GM19043 (cell line): ENCODE measurements around the gene ZC3H11A.
"Not testable (repeated sequence)": the region's sequence is repeated elsewhere in the genome, so short reads cannot be mapped to it uniquely, and the experiment has no call there.

Experiments
- ATAC-seq: cut with Tn5 transposase; IDR thresholded peaks from one replicate; pipeline ENCODE4 v1.9.1; 2021; ENCODE audit warnings: low read depth; ENCODE audit not compliant: unreplicated experiment

ZC3H11A gene

GRCh38 chr1:203795441-203796235 lies at the start of gene ZC3H11A, which contains the start of gene ZBED6:
Gene ZC3H11A (plus strand): TSS chr1:203795623. CDS start chr1:203817071, 21,448 bp downstream.
Gene ZBED6 (plus strand): TSS chr1:203795623. CDS start chr1:203797523, 1,900 bp downstream.
- ATAC-seq = peak; percentile 96

- no peak for ATAC-seq
Observed at GRCh38 chr1:203746281-203746680, 49.1 kb upstream of the ZC3H11A start.

GRCh38 chr1:203751051-203751450 lies 44.4 kb upstream of the ZC3H11A start:
- no peak for ATAC-seq

GRCh38 chr1:203751618-203752361 lies 43.6 kb upstream of the ZC3H11A start:
- ATAC-seq = not testable (repeated sequence)

GRCh38 chr1:203754455-203754864 lies 41.0 kb upstream of the ZC3H11A start:
- no peak for ATAC-seq

- ATAC-seq = no peak
Observed at GRCh38 chr1:203756036-203756435, 39.4 kb upstream of the ZC3H11A start.

- ATAC-seq = not testable (repeated sequence)
Observed at GRCh38 chr1:203758749-203759148, 36.7 kb upstream of the ZC3H11A start.

GRCh38 chr1:203760506-203760905 lies 34.9 kb upstream of the ZC3H11A start:
- no peak for ATAC-seq

- not testable (repeated sequence) for ATAC-seq
Observed at GRCh38 chr1:203761958-203762357, 33.5 kb upstream of the ZC3H11A start.

- no peak for ATAC-seq
Observed at GRCh38 chr1:203763505-203763904, 31.9 kb upstream of the ZC3H11A start.

GRCh38 chr1:203764105-203765028 lies 31.1 kb upstream of the ZC3H11A start:
- no peak for ATAC-seq

- ATAC-seq = peak; percentile 49
Observed at GRCh38 chr1:203765029-203765837, 30.2 kb upstream of the ZC3H11A start, which contains the start of gene LAX1. Gene LAX1 (plus strand): TSS chr1:203765183. CDS start chr1:203765566, 383 bp downstream.

GRCh38 chr1:203768256-203768655 lies 27.2 kb upstream of the ZC3H11A start:
- ATAC-seq = no peak

- ATAC-seq = no peak
Observed at GRCh38 chr1:203769505-203770343, 25.7 kb upstream of the ZC3H11A start.

GRCh38 chr1:203771901-203772301 lies 23.5 kb upstream of the ZC3H11A start:
- no peak for ATAC-seq

- ATAC-seq = no peak
Observed at GRCh38 chr1:203772836-203773235, 22.6 kb upstream of the ZC3H11A start.

GRCh38 chr1:203776636-203777035 lies 18.8 kb upstream of the ZC3H11A start:
- no peak for ATAC-seq

- no peak for ATAC-seq
Observed at GRCh38 chr1:203777596-203777995, 17.8 kb upstream of the ZC3H11A start.

GRCh38 chr1:203778146-203778545 lies 17.3 kb upstream of the ZC3H11A start:
- no peak for ATAC-seq
